ENCODE results near the gene CD79B. TPM values are rescaled to one million over a fixed set of nuclear protein-coding genes. Genes with fewer than 3 reads are reported as not detected.

The CD79B gene
- total RNA-seq, 1 donor from 2014 or later: not detected

GRCh38 chr17:63934183-63935112 lies 2.3 kb upstream of the CD79B start:
- TF ChIP-seq, protein P1, sequence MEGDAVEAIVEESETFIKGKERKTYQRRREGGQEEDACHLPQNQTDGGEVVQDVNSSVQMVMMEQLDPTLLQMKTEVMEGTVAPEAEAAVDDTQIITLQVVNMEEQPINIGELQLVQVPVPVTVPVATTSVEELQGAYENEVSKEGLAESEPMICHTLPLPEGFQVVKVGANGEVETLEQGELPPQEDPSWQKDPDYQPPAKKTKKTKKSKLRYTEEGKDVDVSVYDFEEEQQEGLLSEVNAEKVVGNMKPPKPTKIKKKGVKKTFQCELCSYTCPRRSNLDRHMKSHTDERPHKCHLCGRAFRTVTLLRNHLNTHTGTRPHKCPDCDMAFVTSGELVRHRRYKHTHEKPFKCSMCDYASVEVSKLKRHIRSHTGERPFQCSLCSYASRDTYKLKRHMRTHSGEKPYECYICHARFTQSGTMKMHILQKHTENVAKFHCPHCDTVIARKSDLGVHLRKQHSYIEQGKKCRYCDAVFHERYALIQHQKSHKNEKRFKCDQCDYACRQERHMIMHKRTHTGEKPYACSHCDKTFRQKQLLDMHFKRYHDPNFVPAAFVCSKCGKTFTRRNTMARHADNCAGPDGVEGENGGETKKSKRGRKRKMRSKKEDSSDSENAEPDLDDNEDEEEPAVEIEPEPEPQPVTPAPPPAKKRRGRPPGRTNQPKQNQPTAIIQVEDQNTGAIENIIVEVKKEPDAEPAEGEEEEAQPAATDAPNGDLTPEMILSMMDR (IDR thresholded peaks at IDR 0.05; ENCODE audit: insufficient read depth, low read length, severe bottlenecking): no peak
- no peaks in the 10 kb centered on the region for H3K27me3 ChIP-seq (ENCODE audit: control insufficient read depth, insufficient read depth, low read length)
- FAIRE-seq: no peak

GRCh38 chr17:63933598-63933997 lies 1.5 kb upstream of the CD79B start:
- Histone ChIP-seq H3K4me3 (ENCODE audit: low read depth, low read length) (no peak overlapping the region), H3K36me3 (ENCODE audit: control insufficient read depth, insufficient read depth, low read length) (no peaks in the 10 kb centered on the region), H3K27me3 (ENCODE audit: control insufficient read depth, insufficient read depth, low read length) (no peaks in the 10 kb centered on the region)
- TF ChIP-seq, protein P1 (IDR thresholded peaks at IDR 0.05; ENCODE audit: insufficient read depth, low read length, severe bottlenecking): no peak
- FAIRE-seq (no peak), DNase-seq (ENCODE audit: low read depth) (no peak)

More at GRCh38 chr17:63934183-63935112, 2.3 kb upstream of the CD79B start:
- DNase-seq (ENCODE audit: low read depth): no peak
- Histone ChIP-seq H3K4me3 (ENCODE audit: low read depth, low read length) (no peak overlapping the region), H3K36me3 (ENCODE audit: control insufficient read depth, insufficient read depth, low read length) (no peaks in the 10 kb centered on the region)

- TF ChIP-seq, protein P1 (IDR thresholded peaks at IDR 0.05; ENCODE audit: insufficient read depth, low read length, severe bottlenecking): no peak
- FAIRE-seq (no peak), DNase-seq (ENCODE audit: low read depth) (no peak)
- H3K36me3 ChIP-seq (ENCODE audit: control insufficient read depth, insufficient read depth, low read length): no peaks in the 10 kb centered on the region
- no peaks in the 10 kb centered on the region for H3K27me3 ChIP-seq (ENCODE audit: control insufficient read depth, insufficient read depth, low read length)
- H3K4me3 ChIP-seq (ENCODE audit: low read depth, low read length): no peak overlapping the region
Observed at GRCh38 chr17:63932721-63933120, 590 bp upstream of the CD79B start.

DNA sequence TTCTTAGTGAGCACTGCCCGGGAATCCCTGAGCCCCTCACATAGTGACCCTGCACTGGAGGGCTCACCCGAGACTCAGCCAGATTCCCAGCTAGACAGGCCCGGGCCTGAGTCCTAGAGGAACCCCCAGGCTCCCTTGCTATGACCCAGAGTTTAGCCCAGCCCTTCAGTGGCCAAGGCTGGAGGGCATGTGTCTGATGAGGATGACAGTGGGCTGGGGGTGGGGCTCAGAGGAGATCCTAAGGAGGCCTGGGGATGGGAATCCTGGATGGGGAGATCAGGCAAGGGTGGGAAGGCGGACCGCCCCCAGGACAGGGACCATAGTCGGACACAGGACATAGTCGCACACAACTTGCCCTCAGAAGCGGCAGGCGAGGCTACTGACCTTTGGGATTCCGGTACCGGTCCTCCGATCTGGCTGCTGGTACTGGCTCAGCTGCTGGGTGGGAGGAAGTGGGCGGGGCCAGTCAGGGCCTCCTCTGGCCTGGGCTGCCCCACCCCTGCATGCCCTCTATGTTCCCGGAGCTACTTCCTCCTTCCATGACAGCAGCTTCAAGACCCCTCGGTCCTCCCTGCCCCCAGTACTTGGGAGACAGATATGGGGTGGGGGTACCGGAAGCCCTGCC lies 1.1 kb downstream of the CD79B start:
- Histone ChIP-seq H3K4me3 (ENCODE audit: low read depth, low read length) (no peak overlapping the region), H3K27me3 (ENCODE audit: control insufficient read depth, insufficient read depth, low read length) (no peaks in the 10 kb centered on the region), H3K36me3 (ENCODE audit: control insufficient read depth, insufficient read depth, low read length) (no peaks in the 10 kb centered on the region)
- FAIRE-seq (no peak), DNase-seq (ENCODE audit: low read depth) (no peak)
- TF ChIP-seq, protein P1 (IDR thresholded peaks at IDR 0.05; ENCODE audit: insufficient read depth, low read length, severe bottlenecking): no peak

DNA sequence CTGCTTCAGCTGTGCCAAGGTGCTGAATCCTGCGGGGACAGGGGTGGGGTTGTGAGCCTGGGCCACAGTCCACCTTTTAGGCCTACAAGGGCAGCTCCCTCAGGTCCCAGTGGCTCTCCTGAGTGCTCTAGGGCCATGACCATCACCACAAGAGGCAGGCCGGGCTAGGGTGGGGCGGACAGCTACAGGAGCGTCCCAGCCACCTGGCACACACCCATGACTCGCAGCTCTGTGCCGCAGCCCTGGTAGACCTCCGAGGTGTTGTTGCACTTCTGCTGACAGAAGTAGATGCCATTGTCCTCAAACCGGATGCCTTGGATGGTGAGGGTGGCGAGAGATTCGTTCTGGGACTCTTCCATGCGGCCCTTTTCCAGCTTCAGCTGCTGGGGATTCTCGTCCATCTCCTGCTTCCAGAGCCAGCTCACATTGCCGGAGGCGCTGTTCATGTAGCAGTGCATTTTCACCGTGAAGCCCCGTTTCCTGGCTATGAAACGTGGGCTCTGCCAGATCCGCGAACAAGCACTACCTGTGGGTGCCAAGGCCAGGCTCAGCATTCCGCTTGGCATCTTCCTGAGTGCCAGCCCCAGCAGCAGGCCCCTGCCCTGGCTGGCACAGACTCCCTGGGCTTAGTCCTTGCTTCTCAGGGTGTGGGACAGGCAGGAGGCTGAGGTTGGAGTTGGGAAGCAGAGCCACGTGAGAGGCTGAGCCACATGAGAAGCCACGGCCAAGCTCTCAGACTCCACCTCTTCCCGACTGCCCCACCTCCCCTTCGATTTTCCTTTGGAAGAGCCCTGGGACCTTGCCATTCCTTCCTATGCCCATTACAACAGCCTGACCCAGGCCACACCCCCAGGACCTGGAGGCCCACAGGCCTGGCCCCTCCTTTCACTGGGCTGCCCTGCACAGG lies 2.0 kb downstream of the CD79B start:
- Histone ChIP-seq H3K36me3 (ENCODE audit: control insufficient read depth, insufficient read depth, low read length) (no peaks in the 10 kb centered on the region), H3K27me3 (ENCODE audit: control insufficient read depth, insufficient read depth, low read length) (no peaks in the 10 kb centered on the region), H3K4me3 (ENCODE audit: low read depth, low read length) (no peak overlapping the region)
- peak; percentile 55 for FAIRE-seq
- no peak for DNase-seq (ENCODE audit: low read depth)
- TF ChIP-seq, protein P1 (IDR thresholded peaks at IDR 0.05; ENCODE audit: insufficient read depth, low read length, severe bottlenecking): no peak

Data from bronchial epithelial cell (primary cell).